Natural killer cell (primary cell): ENCODE measurements around the gene MAP2K4. TPM values are rescaled to one million over a fixed set of nuclear protein-coding genes. Genes with fewer than 3 reads are reported as not detected.

Experiments used
- ATAC-seq, 3 donors: fragments of 150-1000 bp in 2 of 3; fragments of 200-7000 bp in 1 of 3; cut with Tn5 transposase; 1 replicate in 1 of 3; 2 replicates in 2 of 3; pipeline ENCODE4 v1.10.0; 2021; ENCODE audit warnings: mild to moderate bottlenecking in 2 of 3, moderate library complexity in 2 of 3
- DNase-seq, 2 donors: peaks; one replicate each; pipeline versions ENCODE4 v3.0.0 to v3.0.0-alpha.2; 2013 to 2021; ENCODE audit warnings: mixed read lengths in 1 of 2
- H3K27ac ChIP-seq: one replicate; pipeline ENCODE4 v1.5.1; 2013; ENCODE audit warnings: mild to moderate bottlenecking, low read length
- H3K27me3 ChIP-seq: one replicate; pipeline ENCODE4 v1.6.1; 2013; ENCODE audit warnings: low read length; ENCODE audit not compliant: control insufficient read depth, insufficient read depth
- H3K36me3 ChIP-seq: one replicate; pipeline ENCODE4 v1.6.1; 2013; ENCODE audit warnings: low read length; ENCODE audit not compliant: control insufficient read depth, insufficient read depth
- H3K4me1 ChIP-seq: one replicate; pipeline ENCODE4 v1.6.1; 2013; ENCODE audit warnings: low read length; ENCODE audit not compliant: control insufficient read depth, insufficient read depth
- H3K4me3 ChIP-seq: one replicate; pipeline ENCODE4 v1.5.1; 2013; ENCODE audit warnings: low read length
- H3K9me3 ChIP-seq: one replicate; pipeline ENCODE4 v1.6.1; 2013; ENCODE audit warnings: low read length; ENCODE audit not compliant: control insufficient read depth, insufficient read depth
- H3K27ac Mint-ChIP-seq, 2 donors: one replicate each; pipeline ENCODE4 v1.8.0; 2022; ENCODE audit warnings: mild to moderate bottlenecking in 2 of 2, mixed read lengths in 2 of 2, moderate library complexity in 1 of 2
- H3K27me3 Mint-ChIP-seq, 2 donors: one replicate each; pipeline ENCODE4 v1.8.0; 2022; ENCODE audit warnings: low read depth in 2 of 2, mixed read lengths in 2 of 2
- H3K36me3 Mint-ChIP-seq: one replicate; pipeline ENCODE4 v1.8.0; 2022; ENCODE audit warnings: mixed read lengths
- H3K4me1 Mint-ChIP-seq, 2 donors: one replicate each; pipeline ENCODE4 v1.8.0; 2022; ENCODE audit warnings: mixed read lengths in 2 of 2
- H3K4me3 Mint-ChIP-seq: one replicate; pipeline ENCODE4 v1.8.0; 2022; ENCODE audit warnings: mild to moderate bottlenecking, moderate library complexity, mixed read lengths
- H3K9me3 Mint-ChIP-seq, 2 donors: one replicate each; pipeline ENCODE4 v1.8.0; 2022; ENCODE audit warnings: mixed read lengths in 2 of 2
- WGBS: methylation state at CpG from one replicate; pipeline ENCODE4 v1.1.7; 2013; ENCODE audit warnings: missing lambda C conversion rate; ENCODE audit not compliant: insufficient coverage; 5-methylcytosine and 5-hydroxymethylcytosine counted together
- intact Hi-C: fragments of 100-400 bp; cut with micrococcal nuclease; formaldehyde crosslinking; loops from one replicate; pipeline ENCODE4 v1.14.2; 2022
- total RNA-seq, 4 donors: library from RNA; stranded (reverse); fragments of 120-200 nt in 1 of 4; gene quantifications; one replicate each; pipeline versions ENCODE4 v1.2.3 to v1.2.4, GENCODE V29; 2013 to 2022
- TF ChIP-seq, protein P1 (sequence below): fragments of 200-600 bp; IDR thresholded peaks from one replicate; pipeline ENCODE4 v1.8.0; 2022; ENCODE audit warnings: antibody characterized with exemption

MAP2K4 gene
- total RNA-seq, 3 donors from 2014 or later (not counting 1 experiment from before 2014, with no cell fraction given) = 30.1 to 35.0 (median 33.7) TPM

DNA sequence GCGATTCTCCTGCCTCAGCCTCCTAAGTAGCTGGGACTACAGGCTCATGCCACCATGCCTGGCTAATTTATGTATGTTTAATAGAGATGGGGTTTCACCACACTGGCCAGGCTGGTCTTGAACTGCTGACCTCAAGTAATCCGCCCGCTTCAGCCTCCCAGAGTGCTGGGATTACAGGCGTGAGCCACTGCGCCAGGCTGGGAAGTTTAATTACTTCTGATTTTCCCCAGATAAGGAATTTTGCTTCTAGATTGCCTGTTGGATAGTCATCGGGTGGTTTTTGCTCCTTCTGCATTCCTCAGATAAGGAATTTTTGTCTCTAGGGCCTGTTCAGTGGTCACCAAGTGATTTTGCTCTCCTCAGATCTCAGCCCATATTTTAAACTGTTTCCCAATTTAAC is 112.5 kb downstream of the MAP2K4 start:
- Mint-ChIP-seq H3K36me3 (peaks cover 46% of the 10 kb centered on the region), H3K27me3 (no peaks in the 10 kb centered on the region), H3K4me3 (no peak overlapping the region), H3K9me3 (peaks cover 0 to 4% of the 10 kb centered on the region in 2 donors), H3K4me1 (no peaks in the 10 kb centered on the region), H3K27ac (no peak overlapping the region)
- Histone ChIP-seq H3K27ac (no peak overlapping the region), H3K9me3 (no peaks in the 10 kb centered on the region), H3K4me1 (no peaks in the 10 kb centered on the region), H3K27me3 (no peaks in the 10 kb centered on the region), H3K36me3 (peaks cover 33% of the 10 kb centered on the region), H3K4me3 (no peak overlapping the region)
- intact Hi-C loops = no loop called here
- TF ChIP-seq, protein P1, sequence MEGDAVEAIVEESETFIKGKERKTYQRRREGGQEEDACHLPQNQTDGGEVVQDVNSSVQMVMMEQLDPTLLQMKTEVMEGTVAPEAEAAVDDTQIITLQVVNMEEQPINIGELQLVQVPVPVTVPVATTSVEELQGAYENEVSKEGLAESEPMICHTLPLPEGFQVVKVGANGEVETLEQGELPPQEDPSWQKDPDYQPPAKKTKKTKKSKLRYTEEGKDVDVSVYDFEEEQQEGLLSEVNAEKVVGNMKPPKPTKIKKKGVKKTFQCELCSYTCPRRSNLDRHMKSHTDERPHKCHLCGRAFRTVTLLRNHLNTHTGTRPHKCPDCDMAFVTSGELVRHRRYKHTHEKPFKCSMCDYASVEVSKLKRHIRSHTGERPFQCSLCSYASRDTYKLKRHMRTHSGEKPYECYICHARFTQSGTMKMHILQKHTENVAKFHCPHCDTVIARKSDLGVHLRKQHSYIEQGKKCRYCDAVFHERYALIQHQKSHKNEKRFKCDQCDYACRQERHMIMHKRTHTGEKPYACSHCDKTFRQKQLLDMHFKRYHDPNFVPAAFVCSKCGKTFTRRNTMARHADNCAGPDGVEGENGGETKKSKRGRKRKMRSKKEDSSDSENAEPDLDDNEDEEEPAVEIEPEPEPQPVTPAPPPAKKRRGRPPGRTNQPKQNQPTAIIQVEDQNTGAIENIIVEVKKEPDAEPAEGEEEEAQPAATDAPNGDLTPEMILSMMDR = no peak
- DNase-seq (no peak), ATAC-seq (no peak)
- 98% methylated on average over 6 of the region's 6 CpGs for WGBS

DNA sequence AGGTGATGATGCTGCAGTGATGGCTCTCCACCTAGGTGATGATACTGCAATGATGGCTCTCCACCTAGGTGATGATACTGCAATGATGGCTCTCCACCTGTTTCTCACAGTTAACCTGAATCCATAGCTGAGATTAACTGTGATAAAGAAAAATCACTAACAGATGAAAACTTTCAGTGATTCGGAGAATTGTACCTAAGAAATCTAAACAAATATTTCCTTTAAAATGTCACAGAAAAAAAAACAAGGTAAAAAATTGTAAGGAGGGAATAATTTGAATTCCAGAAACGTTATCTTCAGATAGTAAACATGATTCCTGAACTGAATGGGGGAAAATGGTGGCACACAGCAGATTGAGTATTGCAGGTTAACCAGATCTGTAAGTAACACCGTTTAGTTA is 113.4 kb downstream of the MAP2K4 start:
- Mint-ChIP-seq H3K27ac (no peak overlapping the region), H3K4me1 (no peaks in the 10 kb centered on the region), H3K4me3 (no peak overlapping the region), H3K36me3 (peaks cover 37% of the 10 kb centered on the region), H3K9me3 (peaks cover 0 to 4% of the 10 kb centered on the region in 2 donors), H3K27me3 (no peaks in the 10 kb centered on the region)
- Histone ChIP-seq H3K36me3 (peaks cover 30% of the 10 kb centered on the region), H3K4me1 (no peaks in the 10 kb centered on the region), H3K4me3 (no peak overlapping the region), H3K27ac (no peak overlapping the region), H3K27me3 (no peaks in the 10 kb centered on the region), H3K9me3 (no peaks in the 10 kb centered on the region)
- WGBS = 79% methylated on average over 2 of the region's 3 CpGs
- intact Hi-C loops = no loop called here
- DNase-seq (no peak), ATAC-seq (no peak)
- TF ChIP-seq, protein P1 = no peak

DNA sequence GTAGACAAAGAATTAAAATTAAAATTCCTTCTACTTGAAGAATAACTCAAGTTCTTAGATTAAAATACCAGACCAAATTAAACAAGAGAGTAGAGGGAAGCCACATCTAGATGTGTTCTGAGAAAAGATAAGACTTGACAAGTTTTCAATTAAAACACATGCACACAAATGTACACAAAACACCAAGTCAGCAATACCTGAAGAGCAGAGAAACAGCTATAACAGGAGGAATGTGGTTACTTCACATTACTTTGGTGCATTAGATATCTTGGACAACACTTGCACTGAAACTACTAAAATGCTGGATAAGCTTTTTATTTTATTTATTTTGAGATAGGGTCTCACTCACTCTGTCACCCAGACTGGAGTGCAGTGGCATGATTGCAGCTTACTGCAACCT is 113.9 kb downstream of the MAP2K4 start:
- peaks cover 32% of the 10 kb centered on the region for H3K36me3 Mint-ChIP-seq
- no peak for DNase-seq
- intact Hi-C loops = no loop called here
- H3K9me3 ChIP-seq = no peaks in the 10 kb centered on the region
- no peak overlapping the region for H3K27ac ChIP-seq
- H3K4me3 Mint-ChIP-seq = no peak overlapping the region
- no peak overlapping the region for H3K4me3 ChIP-seq
- no peaks in the 10 kb centered on the region for H3K27me3 ChIP-seq
- no peak for ATAC-seq
- TF ChIP-seq, protein P1 = no peak
- H3K9me3 Mint-ChIP-seq = peaks cover 0 to 4% of the 10 kb centered on the region in 2 donors
- no peaks in the 10 kb centered on the region for H3K4me1 ChIP-seq
- H3K27ac Mint-ChIP-seq = no peak overlapping the region
- no peaks in the 10 kb centered on the region for H3K27me3 Mint-ChIP-seq
- H3K4me1 Mint-ChIP-seq = no peaks in the 10 kb centered on the region
- peaks cover 27% of the 10 kb centered on the region for H3K36me3 ChIP-seq

DNA sequence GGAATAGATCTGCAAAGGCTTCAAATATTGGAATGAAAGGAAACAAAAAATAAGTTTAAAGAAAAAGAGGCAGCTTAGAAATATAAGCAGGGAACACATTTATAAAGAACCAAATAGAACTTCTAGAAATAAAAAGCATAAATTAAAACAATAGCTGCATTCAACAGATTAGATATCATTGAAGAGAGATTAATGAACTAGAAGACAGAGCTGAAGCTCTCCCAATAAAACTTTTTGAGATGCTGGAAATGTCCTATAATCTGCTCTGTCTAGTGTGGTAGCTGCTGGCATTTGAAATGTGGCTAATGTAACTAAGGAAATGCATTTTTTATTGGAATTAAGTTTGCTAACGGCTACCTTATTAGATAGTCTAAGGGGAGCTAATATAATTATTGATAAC is 115.6 kb downstream of the MAP2K4 start:
- TF ChIP-seq, protein P1 = no peak
- H3K9me3 Mint-ChIP-seq = peaks cover 0 to 4% of the 10 kb centered on the region in 2 donors
- no peaks in the 10 kb centered on the region for H3K4me1 ChIP-seq
- no peak overlapping the region for H3K4me3 Mint-ChIP-seq
- H3K4me1 Mint-ChIP-seq = no peaks in the 10 kb centered on the region
- H3K4me3 ChIP-seq = no peak overlapping the region
- 100% methylated on average over 1 of the region's 1 CpG for WGBS
- no peak overlapping the region for H3K27ac ChIP-seq
- no peak overlapping the region for H3K27ac Mint-ChIP-seq
- intact Hi-C loops = no loop called here
- H3K36me3 ChIP-seq = peaks cover 28% of the 10 kb centered on the region
- no peak for ATAC-seq
- H3K27me3 ChIP-seq = no peaks in the 10 kb centered on the region
- H3K27me3 Mint-ChIP-seq = no peaks in the 10 kb centered on the region
- DNase-seq = no peak
- H3K9me3 ChIP-seq = no peaks in the 10 kb centered on the region
- peaks cover 44% of the 10 kb centered on the region for H3K36me3 Mint-ChIP-seq
